Measurements from ENCODE around the gene SLC6A3.

DNA sequence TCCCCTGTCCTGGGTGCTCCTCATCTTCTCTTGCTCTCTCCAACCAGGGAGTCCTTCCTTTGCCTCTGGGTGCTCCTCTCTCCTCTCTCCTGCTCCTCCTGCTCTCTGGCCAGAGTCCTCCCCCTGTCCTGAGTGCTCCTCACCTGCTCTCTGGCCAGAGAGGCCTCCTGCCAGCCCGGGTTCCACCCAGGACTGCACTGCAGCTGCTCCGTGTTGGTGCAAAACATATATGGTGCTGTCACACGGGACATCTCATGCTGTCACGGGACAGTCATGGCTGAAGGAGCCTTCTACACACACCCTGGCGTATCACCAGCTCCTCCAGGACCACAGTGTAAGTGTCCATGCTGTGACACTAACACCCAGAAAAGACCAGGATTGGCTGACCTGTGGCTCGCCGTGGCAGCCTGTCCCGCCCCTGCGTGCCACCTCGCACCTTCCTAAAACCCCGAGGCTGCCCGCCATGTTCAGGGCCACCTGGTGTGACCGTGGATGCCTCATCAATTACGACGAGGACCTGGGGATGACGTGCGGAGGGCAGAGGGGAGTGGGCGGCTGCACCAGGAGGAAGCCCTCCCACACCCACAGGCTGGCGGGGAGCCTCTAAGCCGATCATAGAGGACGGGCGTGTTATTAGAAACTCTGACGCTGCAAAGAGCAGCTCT, 27.9 kb upstream of the SLC6A3 start:
- TF ChIP-seq TAF1 (IDR thresholded peaks at IDR 0.05; ENCODE audit: borderline replicate concordance, insufficient read depth, low read length) (no peak), SIN3A (IDR thresholded peaks at IDR 0.05; ENCODE audit: borderline replicate concordance, insufficient read depth, low read length) (no peak)
